HepG2 (cell line): ENCODE data around the gene PLEKHH3. TPM values are rescaled to one million over a fixed set of nuclear protein-coding genes. Genes with fewer than 3 reads are reported as not detected.
A peak's percentile ranks its signal among the peaks of the same experiment; 100 is the strongest.

Experiments used
- ARHGAP35 ChIP-seq: sonication (generic); formaldehyde crosslinking; IDR thresholded peaks from 2 replicates; pipeline ENCODE4 v1.9.0; 2022; ENCODE audit warnings: mild to moderate bottlenecking, inconsistent platforms, moderate library complexity, missing genetic modification reagents, borderline replicate concordance
- FOXA3 ChIP-seq: IDR thresholded peaks from 2 replicates; pipeline ENCODE4 v1.6.1; 2016; ENCODE audit warnings: missing genetic modification reagents, missing compliant biosample characterization
- HNF4G ChIP-seq, 2 experiments: sonication (generic) in 1 of 2; formaldehyde crosslinking in 1 of 2; IDR thresholded peaks; 2 replicates each; pipeline versions ENCODE4 v1.4.0 to v1.6.1; 2011 to 2020; ENCODE audit warnings: borderline replicate concordance in 2 of 2, low read depth in 2 of 2, mild to moderate bottlenecking in 2 of 2, low read length in 1 of 2, missing genetic modification reagents in 1 of 2, moderate library complexity in 1 of 2
- KDM1A ChIP-seq: IDR thresholded peaks from 2 replicates; pipeline ENCODE4 v1.6.1; 2016; ENCODE audit warnings: missing compliant biosample characterization
- KLF9 ChIP-seq: IDR thresholded peaks from 2 replicates; pipeline ENCODE4 v1.6.1; 2016; ENCODE audit warnings: low read depth
- RORA ChIP-seq: sonication (generic); formaldehyde crosslinking; IDR thresholded peaks from 2 replicates; pipeline ENCODE4 v1.5.0; 2020; ENCODE audit warnings: mild to moderate bottlenecking, missing genetic modification reagents, moderate library complexity
- WIZ ChIP-seq: sonication (generic); formaldehyde crosslinking; IDR thresholded peaks from 2 replicates; pipeline ENCODE4 v1.5.1; 2020; ENCODE audit warnings: mild to moderate bottlenecking, missing genetic modification reagents
- ZIK1 ChIP-seq: sonication (generic); formaldehyde crosslinking; IDR thresholded peaks from 2 replicates; pipeline ENCODE4 v1.5.0; 2020; ENCODE audit warnings: mild to moderate bottlenecking, low read depth, missing genetic modification reagents, borderline replicate concordance
- ZNF430 ChIP-seq: sonication (generic); formaldehyde crosslinking; IDR thresholded peaks from 2 replicates; pipeline ENCODE4 v1.9.0; 2021; ENCODE audit warnings: mild to moderate bottlenecking, missing genetic modification reagents
- ZNF44 ChIP-seq: sonication (generic); formaldehyde crosslinking; IDR thresholded peaks from 2 replicates; pipeline ENCODE4 v1.5.1; 2020; ENCODE audit warnings: mild to moderate bottlenecking, missing genetic modification reagents
- ZNF674 ChIP-seq: sonication (generic); formaldehyde crosslinking; IDR thresholded peaks from 2 replicates; pipeline ENCODE4 v1.5.0; 2020; ENCODE audit warnings: low read depth, mild to moderate bottlenecking, missing genetic modification reagents
- polyA plus RNA-seq, 8 experiments: library from polyadenylated mRNA; depleted of rRNA in 3 of 8; stranded (reverse) in 7 of 8; unstranded in 1 of 8; fragments of >200 nt; fragmentation: Illumina TruSeq in 4 of 8; extraction: Trizol in 4 of 8; gene quantifications; 2 replicates each; pipeline versions ENCODE4 v1.2.1 to v1.2.3, GENCODE V29; 2011 to 2016; ENCODE audit warnings: low read depth in 4 of 8, missing spikeins in 1 of 8, mixed read lengths in 1 of 8; ENCODE audit not compliant: insufficient read depth in 1 of 8
- total RNA-seq, 5 experiments: library from RNA; depleted of rRNA; stranded (reverse); fragments of >200 nt; fragmentation: Illumina TruSeq; extraction: Trizol; gene quantifications; 2 replicates each; pipeline ENCODE4 v1.2.3, GENCODE V29; 2016; ENCODE audit warnings: low read depth in 1 of 5
- TF ChIP-seq, protein P1 (sequence below): sonication (generic); formaldehyde crosslinking; IDR thresholded peaks from 2 replicates; pipeline ENCODE4; 2020; ENCODE audit warnings: missing genetic modification reagents, mild to moderate bottlenecking, borderline replicate concordance
- TF ChIP-seq, protein P2 (sequence below): sonication (generic); formaldehyde crosslinking; IDR thresholded peaks from 2 replicates; pipeline ENCODE4 v1.9.0; 2021; ENCODE audit warnings: missing genetic modification reagents, borderline replicate concordance
- TF ChIP-seq, protein P3 (sequence below): sonication (generic); formaldehyde crosslinking; IDR thresholded peaks from 2 replicates; pipeline ENCODE4 v1.4.0; 2020; ENCODE audit warnings: missing genetic modification reagents
- TF ChIP-seq, protein P4 (sequence below): sonication (generic); formaldehyde crosslinking; IDR thresholded peaks from 2 replicates; pipeline ENCODE4 v1.5.0; 2020; ENCODE audit warnings: mild to moderate bottlenecking, missing genetic modification reagents
- TF ChIP-seq, protein P5 (sequence below): sonication (generic); formaldehyde crosslinking; IDR thresholded peaks from 2 replicates; pipeline ENCODE4 v1.5.1; 2020; ENCODE audit warnings: missing genetic modification reagents, mild to moderate bottlenecking, borderline replicate concordance

PLEKHH3 gene
- total and polyA plus RNA-seq, 2 of the 13 experiments (the other 11 are each of a cell fraction or from before 2014, with no cell fraction given) = 6.0 to 19.9 TPM

DNA sequence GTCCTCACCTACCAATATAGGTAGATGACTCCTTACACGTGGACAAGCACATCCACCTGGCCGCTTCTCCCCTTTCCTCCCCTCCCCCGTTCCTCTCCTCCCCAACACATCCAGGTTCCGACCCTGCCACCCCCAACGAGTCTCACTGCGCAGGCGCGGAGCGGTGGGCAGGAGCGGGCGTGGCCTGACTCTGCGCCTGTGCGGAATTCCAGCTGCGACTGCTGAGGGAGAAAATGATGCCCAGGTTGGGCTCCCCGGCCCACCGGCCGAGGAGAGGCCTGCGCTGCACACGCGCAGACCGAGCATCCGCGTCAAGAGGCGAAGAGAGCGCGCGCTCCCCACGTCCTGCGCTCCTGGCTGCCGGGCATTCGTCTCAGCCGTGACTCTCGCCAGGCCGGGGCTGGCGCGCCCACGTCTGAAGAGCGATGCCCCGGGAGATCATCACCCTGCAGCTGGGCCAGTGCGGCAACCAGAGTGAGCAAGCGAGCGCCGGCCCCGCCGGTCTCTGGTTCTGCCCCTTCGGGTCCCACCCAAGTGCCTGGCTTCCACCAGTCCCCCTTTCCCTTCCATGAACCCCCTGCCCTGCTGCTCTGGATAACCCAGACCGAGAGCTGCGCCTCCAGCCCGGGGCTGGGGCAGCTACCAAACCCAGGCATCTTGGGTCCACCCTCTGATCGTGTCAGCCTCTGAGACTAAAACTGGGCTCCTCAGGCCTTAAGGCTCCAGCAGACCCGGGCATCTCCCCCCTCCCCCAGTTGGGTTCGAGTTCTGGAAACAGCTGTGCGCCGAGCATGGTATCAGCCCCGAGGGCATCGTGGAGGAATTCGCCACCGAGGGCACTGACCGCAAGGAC, 17.5 kb downstream of the PLEKHH3 start, which contains the start of gene TUBG2 (continued):
- TF ChIP-seq, protein P1, sequence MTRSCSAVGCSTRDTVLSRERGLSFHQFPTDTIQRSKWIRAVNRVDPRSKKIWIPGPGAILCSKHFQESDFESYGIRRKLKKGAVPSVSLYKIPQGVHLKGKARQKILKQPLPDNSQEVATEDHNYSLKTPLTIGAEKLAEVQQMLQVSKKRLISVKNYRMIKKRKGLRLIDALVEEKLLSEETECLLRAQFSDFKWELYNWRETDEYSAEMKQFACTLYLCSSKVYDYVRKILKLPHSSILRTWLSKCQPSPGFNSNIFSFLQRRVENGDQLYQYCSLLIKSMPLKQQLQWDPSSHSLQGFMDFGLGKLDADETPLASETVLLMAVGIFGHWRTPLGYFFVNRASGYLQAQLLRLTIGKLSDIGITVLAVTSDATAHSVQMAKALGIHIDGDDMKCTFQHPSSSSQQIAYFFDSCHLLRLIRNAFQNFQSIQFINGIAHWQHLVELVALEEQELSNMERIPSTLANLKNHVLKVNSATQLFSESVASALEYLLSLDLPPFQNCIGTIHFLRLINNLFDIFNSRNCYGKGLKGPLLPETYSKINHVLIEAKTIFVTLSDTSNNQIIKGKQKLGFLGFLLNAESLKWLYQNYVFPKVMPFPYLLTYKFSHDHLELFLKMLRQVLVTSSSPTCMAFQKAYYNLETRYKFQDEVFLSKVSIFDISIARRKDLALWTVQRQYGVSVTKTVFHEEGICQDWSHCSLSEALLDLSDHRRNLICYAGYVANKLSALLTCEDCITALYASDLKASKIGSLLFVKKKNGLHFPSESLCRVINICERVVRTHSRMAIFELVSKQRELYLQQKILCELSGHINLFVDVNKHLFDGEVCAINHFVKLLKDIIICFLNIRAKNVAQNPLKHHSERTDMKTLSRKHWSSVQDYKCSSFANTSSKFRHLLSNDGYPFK (CRISPR knock-in tag) = peak; percentile 57; the same call in 1 of the 2 replicates
- TF ChIP-seq, protein P2, sequence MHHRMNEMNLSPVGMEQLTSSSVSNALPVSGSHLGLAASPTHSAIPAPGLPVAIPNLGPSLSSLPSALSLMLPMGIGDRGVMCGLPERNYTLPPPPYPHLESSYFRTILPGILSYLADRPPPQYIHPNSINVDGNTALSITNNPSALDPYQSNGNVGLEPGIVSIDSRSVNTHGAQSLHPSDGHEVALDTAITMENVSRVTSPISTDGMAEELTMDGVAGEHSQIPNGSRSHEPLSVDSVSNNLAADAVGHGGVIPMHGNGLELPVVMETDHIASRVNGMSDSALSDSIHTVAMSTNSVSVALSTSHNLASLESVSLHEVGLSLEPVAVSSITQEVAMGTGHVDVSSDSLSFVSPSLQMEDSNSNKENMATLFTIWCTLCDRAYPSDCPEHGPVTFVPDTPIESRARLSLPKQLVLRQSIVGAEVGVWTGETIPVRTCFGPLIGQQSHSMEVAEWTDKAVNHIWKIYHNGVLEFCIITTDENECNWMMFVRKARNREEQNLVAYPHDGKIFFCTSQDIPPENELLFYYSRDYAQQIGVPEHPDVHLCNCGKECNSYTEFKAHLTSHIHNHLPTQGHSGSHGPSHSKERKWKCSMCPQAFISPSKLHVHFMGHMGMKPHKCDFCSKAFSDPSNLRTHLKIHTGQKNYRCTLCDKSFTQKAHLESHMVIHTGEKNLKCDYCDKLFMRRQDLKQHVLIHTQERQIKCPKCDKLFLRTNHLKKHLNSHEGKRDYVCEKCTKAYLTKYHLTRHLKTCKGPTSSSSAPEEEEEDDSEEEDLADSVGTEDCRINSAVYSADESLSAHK = peak; percentile 77; the same call in 1 of the 2 replicates
- TF ChIP-seq ZNF674 = 0 out of 2 replicates have a peak, but pooled peaks have one; percentile 36
- TF ChIP-seq ZNF430 = peak; percentile 79
- no peak for TF ChIP-seq HNF4G (IDR thresholded peaks at IDR 0.05; ENCODE audit: borderline replicate concordance, low read depth, low read length)
- TF ChIP-seq HNF4G (CRISPR knock-in tag; IDR thresholded peaks at IDR 0.05; ENCODE audit: borderline replicate concordance, low read depth) = peak; percentile 13; the same call in 1 of the 2 replicates
- TF ChIP-seq ZNF44 (CRISPR knock-in tag) = peak; percentile 90; the same call in 1 of the 2 replicates
- TF ChIP-seq, protein P3, sequence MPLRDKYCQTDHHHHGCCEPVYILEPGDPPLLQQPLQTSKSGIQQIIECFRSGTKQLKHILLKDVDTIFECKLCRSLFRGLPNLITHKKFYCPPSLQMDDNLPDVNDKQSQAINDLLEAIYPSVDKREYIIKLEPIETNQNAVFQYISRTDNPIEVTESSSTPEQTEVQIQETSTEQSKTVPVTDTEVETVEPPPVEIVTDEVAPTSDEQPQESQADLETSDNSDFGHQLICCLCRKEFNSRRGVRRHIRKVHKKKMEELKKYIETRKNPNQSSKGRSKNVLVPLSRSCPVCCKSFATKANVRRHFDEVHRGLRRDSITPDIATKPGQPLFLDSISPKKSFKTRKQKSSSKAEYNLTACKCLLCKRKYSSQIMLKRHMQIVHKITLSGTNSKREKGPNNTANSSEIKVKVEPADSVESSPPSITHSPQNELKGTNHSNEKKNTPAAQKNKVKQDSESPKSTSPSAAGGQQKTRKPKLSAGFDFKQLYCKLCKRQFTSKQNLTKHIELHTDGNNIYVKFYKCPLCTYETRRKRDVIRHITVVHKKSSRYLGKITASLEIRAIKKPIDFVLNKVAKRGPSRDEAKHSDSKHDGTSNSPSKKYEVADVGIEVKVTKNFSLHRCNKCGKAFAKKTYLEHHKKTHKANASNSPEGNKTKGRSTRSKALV = peak; percentile 94
- no peak for TF ChIP-seq RORA (CRISPR knock-in tag)
- TF ChIP-seq KDM1A (CRISPR knock-in tag) = 0 out of 2 replicates have a peak, but pooled peaks have one; percentile 54
- TF ChIP-seq, protein P4, sequence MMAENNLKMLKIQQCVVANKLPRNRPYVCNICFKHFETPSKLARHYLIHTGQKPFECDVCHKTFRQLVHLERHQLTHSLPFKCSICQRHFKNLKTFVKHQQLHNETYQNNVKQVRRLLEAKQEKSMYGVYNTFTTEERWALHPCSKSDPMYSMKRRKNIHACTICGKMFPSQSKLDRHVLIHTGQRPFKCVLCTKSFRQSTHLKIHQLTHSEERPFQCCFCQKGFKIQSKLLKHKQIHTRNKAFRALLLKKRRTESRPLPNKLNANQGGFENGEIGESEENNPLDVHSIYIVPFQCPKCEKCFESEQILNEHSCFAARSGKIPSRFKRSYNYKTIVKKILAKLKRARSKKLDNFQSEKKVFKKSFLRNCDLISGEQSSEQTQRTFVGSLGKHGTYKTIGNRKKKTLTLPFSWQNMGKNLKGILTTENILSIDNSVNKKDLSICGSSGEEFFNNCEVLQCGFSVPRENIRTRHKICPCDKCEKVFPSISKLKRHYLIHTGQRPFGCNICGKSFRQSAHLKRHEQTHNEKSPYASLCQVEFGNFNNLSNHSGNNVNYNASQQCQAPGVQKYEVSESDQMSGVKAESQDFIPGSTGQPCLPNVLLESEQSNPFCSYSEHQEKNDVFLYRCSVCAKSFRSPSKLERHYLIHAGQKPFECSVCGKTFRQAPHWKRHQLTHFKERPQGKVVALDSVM = no peak
- TF ChIP-seq FOXA3 (CRISPR knock-in tag) = peak; percentile 45; the same call in 1 of the 2 replicates
- peak; percentile 77; the same call in 1 of the 2 replicates for TF ChIP-seq ARHGAP35 (CRISPR knock-in tag)
- TF ChIP-seq WIZ = 0 out of 2 replicates have a peak, but pooled peaks have one; percentile 40
- TF ChIP-seq, protein P5, sequence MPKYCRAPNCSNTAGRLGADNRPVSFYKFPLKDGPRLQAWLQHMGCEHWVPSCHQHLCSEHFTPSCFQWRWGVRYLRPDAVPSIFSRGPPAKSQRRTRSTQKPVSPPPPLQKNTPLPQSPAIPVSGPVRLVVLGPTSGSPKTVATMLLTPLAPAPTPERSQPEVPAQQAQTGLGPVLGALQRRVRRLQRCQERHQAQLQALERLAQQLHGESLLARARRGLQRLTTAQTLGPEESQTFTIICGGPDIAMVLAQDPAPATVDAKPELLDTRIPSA (CRISPR knock-in tag) = 0 out of 2 replicates have a peak, but pooled peaks have one; percentile 54
- TF ChIP-seq ZIK1 (CRISPR knock-in tag) = peak; percentile 81
- no peak for TF ChIP-seq KLF9 (CRISPR knock-in tag)
